ENCODE data around the gene VPS35L.

The VPS35L gene

DNA sequence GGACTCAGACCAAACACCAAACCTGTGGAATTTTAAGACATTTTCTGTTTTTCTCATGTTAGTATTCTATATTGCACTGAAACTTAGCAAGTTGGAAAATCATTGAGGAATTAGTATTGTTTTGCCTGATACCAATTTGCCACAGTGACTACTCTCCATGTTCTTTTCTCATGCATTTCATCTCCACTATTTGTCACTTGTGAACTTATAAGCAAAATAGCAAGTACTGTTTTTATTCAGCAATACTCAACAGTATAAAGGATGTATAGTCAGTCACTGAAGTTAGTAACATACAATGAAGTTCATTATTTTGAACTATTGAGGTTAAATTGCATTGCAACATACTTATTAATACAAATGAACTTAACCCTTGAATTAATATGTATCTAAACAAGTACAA is 5.8 kb upstream of the VPS35L start:
- no peak for DNase-seq (ENCODE audit: low spot score)
- TF ChIP-seq, protein P1, sequence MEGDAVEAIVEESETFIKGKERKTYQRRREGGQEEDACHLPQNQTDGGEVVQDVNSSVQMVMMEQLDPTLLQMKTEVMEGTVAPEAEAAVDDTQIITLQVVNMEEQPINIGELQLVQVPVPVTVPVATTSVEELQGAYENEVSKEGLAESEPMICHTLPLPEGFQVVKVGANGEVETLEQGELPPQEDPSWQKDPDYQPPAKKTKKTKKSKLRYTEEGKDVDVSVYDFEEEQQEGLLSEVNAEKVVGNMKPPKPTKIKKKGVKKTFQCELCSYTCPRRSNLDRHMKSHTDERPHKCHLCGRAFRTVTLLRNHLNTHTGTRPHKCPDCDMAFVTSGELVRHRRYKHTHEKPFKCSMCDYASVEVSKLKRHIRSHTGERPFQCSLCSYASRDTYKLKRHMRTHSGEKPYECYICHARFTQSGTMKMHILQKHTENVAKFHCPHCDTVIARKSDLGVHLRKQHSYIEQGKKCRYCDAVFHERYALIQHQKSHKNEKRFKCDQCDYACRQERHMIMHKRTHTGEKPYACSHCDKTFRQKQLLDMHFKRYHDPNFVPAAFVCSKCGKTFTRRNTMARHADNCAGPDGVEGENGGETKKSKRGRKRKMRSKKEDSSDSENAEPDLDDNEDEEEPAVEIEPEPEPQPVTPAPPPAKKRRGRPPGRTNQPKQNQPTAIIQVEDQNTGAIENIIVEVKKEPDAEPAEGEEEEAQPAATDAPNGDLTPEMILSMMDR (IDR thresholded peaks at IDR 0.05; ENCODE audit: extremely low read depth, insufficient read depth, missing control alignments): no peak
- in situ Hi-C loops (cut with MboI; ENCODE audit: low pct_unique_long_range_greater_than_20kb, low sequenced_read_pairs, unreplicated experiment): no loop called here

DNA sequence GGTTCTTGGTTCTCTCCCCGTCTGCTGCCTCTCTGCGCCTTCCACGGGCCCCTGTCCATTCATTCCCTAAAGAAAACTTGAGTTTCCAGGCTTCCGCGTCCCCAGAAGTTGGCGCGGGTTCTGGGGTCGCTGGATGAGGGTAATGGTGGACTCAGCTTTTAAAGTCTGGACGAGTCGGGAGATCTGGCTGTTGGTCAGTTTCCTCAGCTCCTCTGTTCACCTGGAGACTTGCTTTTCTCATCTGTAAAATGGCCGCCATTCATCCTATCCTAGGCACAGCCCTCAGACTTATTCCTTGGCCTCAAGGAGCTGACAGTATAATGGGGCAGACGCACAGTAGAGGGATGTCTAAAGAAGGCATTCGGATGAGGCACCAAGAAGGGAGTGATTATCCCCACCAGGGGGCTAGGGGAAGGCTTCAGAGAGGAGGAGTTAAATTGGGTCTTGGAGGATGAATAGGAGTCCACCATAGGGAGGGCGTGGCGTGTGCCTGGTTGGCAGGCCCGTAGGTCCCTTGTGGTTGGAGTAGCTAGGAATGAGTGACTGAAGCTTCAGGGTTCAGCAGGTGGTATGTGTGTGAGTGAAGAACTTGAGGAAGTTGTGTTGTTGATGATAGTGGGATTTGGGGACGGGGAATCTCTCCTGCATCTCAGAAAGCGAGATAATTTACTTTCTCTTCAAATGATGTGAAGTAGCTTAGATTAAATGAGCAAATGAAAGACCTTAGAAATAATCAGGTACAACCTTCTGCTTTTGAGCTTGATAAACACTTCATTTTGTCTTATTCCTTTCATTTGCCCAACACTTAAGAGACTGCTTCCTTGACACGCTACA is 652 bp downstream of the VPS35L start:
- peak; percentile 36 for DNase-seq (ENCODE audit: low spot score)
- in situ Hi-C loops (cut with MboI; ENCODE audit: low pct_unique_long_range_greater_than_20kb, low sequenced_read_pairs, unreplicated experiment): no loop called here

GRCh38 chr16:19559242-19559910 is 3.9 kb downstream of the VPS35L start:
- peak; percentile 38 for DNase-seq (ENCODE audit: low spot score)
- in situ Hi-C loops (cut with MboI; ENCODE audit: low pct_unique_long_range_greater_than_20kb, low sequenced_read_pairs, unreplicated experiment): no loop called here
- TF ChIP-seq, protein P1 (IDR thresholded peaks at IDR 0.05; ENCODE audit: extremely low read depth, insufficient read depth, missing control alignments): peak; percentile 67

More for the DNA sequence above, 652 bp downstream of the VPS35L start:
- TF ChIP-seq, protein P1 (IDR thresholded peaks at IDR 0.05; ENCODE audit: extremely low read depth, insufficient read depth, missing control alignments): no peak

DNA sequence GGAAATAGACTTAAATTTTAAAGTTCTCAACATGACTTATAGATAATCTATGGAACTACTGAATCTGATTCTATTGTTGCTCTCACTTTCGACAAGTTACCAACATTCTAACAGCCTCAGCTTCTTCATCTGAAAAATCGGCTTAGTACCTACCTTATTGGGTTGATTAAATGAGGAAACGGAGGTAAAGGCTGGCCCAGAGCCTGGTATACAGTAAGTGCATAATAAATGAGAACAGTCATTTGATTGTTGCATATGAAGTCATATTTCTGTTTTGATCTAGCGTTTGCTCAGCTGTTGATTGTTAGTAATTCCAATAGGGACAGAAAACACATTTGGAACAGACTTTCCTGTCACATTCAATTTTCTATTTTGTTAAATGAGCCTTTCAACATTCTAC is 4.6 kb downstream of the VPS35L start:
- in situ Hi-C loops (cut with MboI; ENCODE audit: low pct_unique_long_range_greater_than_20kb, low sequenced_read_pairs, unreplicated experiment): no loop called here
- TF ChIP-seq, protein P1 (IDR thresholded peaks at IDR 0.05; ENCODE audit: extremely low read depth, insufficient read depth, missing control alignments): no peak
- no peak for DNase-seq (ENCODE audit: low spot score)

DNA sequence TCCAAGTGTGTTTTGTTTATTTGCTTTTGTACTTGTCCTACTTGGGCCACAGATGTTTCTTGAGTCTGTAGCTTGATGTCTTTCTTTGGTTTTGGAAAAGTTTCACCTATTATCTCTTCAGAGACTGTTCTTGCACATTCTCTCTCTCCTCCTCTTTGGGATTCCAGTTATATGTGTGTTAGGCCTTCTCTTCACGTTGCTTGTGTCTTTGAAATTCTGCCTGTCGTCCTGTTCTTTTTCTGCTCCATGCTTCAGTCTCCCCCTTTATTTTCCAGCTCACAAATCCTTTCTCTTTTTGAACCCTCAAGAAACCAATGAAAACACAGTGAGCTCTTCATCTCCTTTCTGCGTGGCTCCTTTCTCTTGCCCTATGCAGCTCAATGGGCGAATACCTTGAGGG is 7.9 kb downstream of the VPS35L start:
- in situ Hi-C loops (cut with MboI; ENCODE audit: low pct_unique_long_range_greater_than_20kb, low sequenced_read_pairs, unreplicated experiment): no loop called here
- DNase-seq (ENCODE audit: low spot score): no peak
- TF ChIP-seq, protein P1 (IDR thresholded peaks at IDR 0.05; ENCODE audit: extremely low read depth, insufficient read depth, missing control alignments): no peak

DNA sequence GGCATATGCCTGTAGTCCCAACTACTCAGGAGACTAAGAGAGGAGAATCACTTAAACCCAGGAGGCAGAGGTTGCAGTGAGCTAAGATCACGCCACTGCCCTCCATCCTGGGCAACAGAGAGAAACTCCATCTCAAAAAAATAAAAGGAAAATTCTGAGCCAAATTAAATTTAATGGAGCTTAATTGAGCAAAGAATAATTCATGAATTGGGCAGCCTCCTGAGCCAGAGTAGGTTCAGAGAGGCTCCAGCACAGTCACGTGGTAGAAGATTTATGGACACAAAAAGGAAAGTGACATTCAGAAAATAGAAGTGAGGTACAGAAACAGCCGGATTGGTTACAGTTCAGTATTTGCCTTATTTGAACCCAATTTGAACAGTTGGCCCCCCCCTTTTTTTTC is 10.9 kb downstream of the VPS35L start:
- no peak for DNase-seq (ENCODE audit: low spot score)
- in situ Hi-C loops (cut with MboI; ENCODE audit: low pct_unique_long_range_greater_than_20kb, low sequenced_read_pairs, unreplicated experiment): no loop called here
- TF ChIP-seq, protein P1 (IDR thresholded peaks at IDR 0.05; ENCODE audit: extremely low read depth, insufficient read depth, missing control alignments): no peak
